DMS153 (cell line): ENCODE results near the gene OBSCN.

Experiments
- DNase-seq: peaks from one replicate; lab custom pipeline; 2025; lab: John Stamatoyannopoulos, UW

Gene OBSCN

DNA sequence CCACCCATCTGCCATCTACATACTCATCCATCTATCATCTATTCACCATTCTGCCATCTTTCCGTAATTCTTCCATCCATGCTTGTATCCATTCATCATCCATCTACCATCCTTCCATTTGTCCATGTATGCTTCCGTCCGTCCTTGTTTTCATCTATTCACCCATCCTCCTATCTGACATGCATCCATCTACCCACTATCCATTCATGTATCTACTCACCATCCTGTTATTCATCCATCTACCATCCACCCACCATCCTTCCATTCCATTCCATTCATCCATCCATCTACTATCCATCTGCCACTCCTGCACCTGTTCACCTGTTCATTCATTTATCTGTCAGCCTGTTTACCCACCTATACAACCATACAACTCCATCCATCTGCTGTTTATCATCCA is 112.5 kb downstream of the OBSCN start:
- DNase-seq = no peak

DNA sequence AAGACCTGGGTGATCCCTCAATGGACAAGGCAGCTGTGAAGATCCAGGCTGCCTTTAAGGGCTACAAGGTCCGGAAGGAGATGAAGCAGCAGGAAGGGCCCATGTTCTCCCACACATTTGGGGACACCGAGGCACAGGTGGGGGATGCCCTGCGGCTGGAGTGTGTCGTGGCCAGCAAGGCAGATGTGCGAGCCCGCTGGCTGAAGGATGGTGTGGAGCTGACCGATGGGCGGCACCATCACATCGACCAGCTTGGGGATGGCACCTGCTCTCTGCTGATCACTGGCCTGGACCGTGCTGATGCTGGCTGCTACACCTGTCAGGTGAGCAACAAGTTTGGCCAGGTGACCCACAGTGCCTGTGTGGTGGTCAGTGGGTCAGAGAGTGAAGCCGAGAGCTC is 113.6 kb downstream of the OBSCN start:
- DNase-seq = no peak

DNA sequence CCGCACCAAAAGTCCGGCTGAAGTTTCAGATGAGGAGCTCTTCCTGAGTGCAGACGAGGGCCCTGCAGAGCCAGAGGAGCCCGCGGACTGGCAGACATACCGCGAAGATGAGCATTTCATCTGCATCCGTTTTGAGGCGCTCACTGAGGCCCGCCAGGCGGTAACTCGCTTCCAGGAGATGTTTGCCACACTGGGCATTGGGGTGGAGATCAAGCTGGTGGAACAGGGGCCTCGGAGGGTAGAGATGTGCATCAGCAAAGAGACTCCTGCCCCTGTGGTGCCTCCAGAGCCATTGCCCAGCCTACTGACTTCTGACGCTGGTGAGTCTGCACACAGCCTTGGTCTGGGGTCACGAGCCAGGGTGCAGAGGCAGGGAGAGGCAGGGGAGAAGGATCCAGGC is 114.1 kb downstream of the OBSCN start:
- DNase-seq = no peak

DNA sequence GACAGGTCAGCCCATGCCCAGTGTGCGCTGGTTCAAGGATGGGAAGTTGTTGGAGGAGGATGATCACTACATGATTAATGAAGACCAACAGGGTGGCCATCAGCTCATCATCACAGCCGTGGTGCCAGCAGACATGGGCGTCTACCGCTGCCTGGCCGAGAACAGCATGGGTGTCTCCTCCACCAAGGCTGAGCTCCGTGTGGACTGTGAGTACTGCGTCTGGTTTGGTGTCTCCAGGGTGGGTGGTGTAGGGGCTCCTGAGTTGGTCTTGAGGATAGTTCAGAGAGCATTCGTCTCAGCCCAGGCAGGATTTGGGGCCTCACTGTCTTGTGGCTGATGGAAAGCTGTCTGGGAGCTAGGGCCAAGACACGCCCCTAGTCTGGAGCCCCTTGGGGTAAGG is 115.6 kb downstream of the OBSCN start:
- DNase-seq = no peak

DNA sequence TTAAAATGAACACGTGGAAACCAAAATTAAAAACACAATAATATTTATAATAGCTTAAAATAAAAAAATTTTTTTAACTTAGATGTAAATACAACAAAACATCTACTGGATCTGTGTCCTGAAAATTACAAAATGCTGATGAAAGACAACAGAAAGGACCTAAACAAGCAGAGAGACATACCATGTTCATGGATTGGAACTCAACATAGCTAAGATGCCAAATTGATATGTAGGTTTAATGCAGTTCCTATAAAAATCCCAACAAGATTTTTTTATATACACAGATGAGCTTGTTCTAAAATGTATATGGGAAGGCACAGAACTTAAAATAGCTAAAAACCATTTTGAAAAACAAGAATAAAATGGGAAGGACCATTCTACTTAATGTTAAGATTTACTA is 117.4 kb downstream of the OBSCN start:
- no peak for DNase-seq

DNA sequence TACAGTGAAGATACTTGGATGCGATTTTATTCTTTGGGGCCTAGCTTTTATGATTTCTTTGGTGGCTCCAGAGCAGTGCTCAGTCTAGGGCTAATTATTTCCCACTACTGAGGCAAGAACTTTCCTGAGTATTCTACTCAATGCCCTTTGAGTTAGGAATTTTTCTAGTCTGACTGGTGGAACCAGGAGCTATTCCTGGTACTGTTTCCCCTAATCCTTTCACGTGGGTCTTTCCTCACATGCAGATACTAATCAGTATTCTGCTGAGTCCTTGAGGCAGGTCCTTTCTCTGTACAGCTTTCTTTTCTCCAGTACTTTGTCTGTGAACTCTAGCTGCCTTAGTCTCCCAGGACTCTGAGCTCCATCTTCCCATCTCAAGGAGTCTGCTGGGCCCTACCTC is 122.0 kb downstream of the OBSCN start:
- no peak for DNase-seq

DNA sequence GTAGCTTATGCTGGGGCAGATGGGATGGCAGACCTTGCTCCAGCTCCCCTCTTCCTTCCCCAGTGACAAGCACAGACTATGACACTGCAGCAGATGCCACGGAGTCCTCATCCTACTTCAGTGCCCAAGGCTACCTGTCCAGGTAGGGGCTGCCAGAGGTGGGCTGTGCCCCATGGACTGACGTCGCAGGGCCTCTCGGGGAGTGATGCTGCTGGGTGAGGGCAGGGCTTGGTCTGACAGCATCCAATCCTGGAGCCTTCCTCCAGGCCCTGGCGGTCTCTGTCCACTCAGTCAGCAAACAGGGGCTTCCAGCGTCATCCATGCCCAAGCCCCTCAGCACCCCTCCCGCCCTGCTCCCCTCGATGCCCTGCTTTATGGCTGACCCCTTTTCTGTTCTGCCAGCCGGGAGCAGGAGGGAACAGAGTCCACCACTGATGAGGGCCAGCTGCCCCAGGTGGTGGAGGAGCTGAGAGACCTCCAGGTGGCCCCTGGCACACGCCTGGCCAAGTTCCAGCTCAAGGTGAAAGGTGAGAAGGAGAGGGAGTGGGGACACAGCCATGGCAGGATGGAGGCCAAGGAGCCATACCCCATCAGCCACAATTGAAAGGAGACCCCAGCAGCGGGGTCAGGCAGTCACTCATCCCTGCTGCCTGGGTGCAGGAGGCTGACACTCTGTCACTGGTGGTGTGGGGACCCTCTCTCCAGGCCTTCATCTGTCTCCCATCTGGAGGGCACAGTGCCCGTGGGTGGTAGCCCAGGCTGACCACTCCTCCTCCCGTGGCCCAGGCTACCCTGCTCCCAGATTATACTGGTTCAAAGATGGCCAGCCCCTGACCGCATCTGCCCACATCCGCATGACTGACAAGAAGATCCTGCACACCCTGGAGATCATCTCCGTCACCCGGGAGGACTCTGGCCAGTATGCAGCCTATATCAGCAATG is 125.2 kb downstream of the OBSCN start:
- no peak for DNase-seq

DNA sequence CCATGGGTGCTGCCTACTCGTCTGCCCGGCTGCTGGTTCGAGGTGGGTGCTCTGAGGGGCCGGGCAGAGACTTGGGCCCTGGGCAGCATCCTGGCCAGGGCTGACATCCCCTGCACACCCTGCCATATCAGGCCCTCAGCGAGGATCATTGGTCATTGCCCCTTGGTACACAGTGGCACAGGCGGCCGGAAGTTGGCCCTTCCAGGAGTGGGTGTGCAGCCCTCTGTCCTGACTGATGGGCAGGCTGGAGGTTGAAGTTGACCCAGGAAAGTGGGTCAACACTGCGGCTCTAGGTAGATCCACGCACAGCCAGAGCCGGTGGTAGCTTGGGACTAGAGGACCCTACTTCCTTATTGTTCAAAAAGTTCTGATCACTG is 125.9 kb downstream of the OBSCN start:
- no peak for DNase-seq

DNA sequence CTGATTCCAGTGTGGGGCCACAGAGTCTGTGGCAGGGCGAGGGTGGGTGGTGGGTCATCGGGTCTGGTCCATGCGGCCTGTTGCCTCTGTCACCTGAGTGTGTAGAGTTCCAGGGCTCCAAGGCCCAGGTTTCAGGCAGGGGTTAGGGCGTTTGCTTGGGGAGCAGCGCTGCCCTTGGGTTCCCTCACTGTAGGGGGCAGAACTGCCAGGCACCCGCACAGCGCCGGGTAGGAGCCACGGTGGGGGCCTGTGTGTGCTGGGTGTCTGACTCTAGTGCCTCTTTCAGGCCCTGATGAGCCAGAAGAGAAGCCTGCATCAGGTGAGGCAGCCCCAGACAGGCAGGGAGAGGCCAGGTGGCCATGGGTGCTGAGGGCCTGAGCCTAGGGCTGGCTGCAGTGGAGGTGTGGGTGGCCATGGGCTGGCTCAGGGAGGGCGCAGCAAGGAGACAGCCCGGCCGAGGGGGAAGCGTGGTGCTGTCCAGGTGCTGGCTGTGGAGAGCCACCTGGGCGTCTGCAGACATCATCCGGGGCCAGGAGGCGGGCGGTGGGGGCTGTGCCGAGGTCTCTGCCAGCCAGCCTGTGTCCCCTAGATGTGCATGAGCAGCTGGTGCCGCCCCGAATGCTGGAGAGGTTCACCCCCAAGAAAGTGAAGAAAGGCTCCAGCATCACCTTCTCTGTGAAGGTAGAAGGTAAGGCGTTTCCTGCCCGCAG is 126.5 kb downstream of the OBSCN start:
- no peak for DNase-seq

DNA sequence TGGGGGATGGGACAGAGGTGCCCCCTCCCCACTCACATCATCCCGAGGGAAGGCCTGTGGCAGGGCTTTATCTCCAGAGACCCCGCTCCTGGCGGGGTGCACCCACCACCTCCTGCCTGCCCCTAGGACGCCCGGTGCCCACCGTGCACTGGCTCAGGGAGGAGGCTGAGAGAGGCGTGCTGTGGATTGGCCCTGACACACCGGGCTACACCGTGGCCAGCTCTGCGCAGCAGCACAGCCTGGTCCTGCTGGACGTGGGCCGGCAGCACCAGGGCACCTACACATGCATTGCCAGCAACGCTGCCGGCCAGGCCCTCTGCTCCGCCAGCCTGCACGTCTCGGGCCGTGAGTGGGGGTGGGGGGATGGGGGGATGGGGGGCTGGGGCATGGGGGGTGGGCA is 127.1 kb downstream of the OBSCN start:
- DNase-seq = no peak

DNA sequence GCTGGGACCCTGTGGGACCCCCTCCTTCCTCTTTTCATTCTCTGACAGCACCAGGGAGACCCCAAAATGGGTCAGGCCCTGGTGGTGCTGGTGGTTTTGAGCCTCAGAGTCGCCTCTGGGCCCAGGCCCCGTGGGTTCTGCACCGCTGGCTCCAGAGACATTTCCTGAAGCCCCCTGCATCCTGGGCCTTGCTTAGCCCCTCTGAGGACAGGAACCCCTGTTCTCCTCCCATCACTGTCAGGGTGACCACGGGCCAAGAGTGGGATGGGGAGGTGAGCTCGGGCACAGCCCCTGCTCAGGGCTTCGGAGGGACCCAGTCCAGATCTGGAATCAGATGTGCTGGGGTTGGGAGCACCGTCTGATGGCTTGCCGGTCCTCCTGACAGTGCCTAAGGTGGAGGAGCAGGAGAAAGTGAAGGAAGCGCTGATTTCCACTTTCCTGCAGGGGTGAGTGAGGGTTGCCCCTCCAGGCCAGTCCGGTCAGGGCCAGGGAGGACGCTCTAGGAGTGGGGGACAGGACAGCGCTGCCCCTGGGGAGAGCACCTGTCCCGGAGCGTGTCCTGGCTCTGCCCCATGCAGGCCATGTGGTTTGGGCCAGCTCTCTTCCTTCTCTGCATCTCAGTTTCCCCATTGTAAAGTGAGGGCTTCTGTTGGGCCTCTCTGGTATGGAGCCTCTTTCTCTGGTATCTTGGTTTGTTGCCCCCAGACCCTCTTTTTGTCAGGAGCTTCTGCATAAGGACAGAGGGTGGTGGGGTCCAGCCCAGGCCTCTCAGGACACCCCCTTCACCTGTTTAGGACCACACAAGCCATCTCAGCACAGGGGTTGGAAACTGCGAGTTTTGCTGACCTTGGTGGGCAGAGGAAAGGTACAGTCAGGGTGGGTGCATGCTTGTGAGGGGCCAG is 127.8 kb downstream of the OBSCN start:
- DNase-seq = no peak

DNA sequence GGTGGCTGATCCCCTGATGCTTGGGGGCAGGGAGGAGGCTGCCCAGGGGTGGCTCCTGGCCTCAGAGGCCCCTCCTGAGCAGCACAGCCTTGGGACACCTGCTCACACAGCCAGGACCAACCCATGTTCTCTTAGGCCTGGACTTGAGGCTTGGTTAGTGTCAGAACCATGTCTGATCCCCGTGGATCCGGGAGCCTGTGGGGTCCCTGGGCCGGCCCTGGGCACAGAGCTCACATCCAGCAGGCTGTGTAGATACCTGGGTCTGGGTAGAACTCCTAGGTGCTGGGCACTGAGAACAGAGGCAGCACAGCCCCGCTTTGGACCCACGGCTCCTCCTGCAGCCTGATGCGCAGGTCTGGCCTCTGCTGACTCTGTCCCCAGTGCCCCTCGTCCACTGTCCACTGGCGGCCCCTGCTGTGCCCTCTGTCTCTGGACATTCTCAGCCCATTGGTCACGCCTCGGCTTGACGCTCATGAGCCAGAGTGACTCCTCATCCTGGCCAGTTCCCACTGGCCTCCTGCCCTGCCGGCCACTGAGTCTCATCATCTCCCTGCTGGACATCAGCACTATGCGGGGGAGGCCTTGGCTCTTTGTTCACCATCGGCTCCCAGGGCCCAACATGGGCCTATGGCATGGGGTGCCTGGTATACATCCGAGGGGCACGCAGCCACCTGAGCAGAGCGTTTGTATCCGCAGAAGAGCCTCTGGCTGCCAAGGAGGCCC is 128.6 kb downstream of the OBSCN start:
- DNase-seq = no peak

DNA sequence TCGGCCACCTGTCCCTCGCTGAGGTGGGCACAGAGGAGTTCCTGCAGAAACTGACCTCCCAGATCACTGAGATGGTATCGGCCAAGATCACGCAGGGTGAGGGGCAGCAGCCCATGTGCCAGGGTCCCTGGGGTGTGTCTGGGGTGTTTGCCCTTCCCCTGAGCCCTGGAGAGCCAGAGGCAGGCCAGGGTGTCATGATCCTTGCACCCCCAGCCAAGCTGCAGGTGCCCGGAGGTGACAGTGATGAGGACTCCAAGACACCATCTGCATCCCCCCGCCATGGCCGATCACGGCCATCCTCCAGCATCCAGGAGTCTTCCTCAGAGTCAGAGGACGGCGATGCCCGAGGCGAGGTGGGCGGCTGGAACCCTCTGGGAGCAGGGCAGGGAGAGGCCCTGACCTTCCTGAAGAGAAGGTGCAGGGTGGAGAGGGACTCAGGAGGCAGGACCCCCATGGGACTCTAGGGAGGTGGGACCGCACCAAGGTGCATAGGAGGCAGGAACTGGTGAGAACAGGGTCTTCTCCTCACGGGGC is 129.3 kb downstream of the OBSCN start:
- no peak for DNase-seq

DNA sequence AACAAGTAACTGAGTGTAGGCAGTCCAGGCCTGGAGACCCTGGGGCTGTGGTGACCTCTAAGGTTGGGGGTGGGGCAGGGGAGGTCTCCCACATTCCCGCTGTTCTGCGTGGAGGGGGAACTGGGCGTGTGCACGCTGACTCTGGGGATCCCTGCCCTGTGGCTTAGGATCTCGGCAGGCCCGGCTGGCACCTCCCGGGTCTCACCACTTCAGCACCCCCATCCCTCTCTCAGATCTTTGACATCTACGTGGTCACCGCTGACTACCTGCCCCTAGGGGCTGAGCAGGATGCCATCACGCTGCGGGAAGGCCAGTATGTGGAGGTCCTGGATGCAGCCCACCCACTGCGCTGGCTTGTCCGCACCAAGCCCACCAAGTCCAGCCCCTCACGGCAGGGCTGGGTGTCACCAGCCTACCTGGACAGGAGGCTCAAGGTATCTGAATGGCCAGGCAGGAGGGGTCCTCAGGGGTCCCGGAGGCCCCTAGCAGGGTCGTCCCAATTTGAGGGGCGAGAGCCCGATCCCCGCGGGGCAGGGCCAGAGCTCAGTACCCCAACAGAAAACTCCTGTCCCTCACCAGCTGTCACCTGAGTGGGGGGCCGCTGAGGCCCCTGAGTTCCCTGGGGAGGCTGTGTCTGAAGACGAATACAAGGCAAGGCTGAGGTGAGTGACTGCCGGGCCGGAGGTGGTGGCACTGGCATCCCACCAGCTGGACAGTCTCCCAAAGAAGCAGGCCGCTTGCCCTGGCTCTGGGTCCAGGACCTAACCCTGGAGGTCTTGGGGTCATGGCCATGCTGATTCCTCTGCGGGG is 130.1 kb downstream of the OBSCN start:
- no peak for DNase-seq

DNA sequence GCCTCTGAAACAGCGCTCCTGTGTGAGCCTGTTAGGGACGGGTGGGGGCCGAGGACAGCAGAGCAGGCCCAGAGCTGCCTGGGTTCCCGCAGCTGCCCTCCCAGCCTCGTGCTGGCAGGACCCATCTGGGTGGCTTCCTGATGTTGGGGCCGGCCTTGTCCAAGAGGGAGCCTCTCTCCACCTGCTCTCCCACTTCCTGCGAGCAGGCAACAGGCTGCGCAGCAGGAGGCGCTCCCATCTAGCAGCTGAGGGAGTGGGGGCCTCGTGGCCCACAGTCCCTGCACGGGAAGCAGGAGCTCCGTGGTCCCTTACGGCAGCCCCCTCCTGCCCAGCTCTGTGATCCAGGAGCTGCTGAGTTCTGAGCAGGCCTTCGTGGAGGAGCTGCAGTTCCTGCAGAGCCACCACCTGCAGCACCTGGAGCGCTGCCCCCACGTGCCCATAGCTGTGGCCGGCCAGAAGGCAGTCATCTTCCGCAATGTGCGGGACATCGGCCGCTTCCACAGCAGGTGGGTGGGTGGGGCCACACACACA is 130.7 kb downstream of the OBSCN start:
- DNase-seq = no peak

DNA sequence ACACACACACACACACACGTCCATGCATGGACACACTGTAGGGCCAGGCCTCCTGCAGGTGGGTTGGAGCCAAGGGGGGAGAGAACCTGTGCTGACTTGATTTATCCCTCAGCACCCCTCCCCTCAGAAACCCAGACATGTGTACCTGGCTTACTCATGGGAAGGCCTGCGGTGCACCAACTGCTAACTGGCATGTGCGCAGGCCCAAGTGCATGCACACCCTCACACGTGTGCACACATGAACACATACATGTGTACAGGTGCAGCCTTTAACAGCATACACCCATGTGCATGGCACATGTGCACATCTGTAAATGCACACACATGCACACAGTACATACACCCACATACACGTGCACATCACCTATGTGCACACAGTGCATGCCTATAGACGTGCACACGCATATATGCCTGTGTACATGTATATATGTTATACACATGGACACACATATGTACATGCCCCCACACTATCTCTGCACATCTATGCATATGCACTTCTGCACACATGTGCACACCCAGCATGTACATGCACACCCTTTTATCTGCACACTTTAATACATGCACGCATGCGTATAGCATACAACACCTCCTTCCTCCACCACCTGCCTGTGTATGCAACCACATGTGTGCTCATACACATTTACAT is 131.3 kb downstream of the OBSCN start:
- DNase-seq = no peak

DNA sequence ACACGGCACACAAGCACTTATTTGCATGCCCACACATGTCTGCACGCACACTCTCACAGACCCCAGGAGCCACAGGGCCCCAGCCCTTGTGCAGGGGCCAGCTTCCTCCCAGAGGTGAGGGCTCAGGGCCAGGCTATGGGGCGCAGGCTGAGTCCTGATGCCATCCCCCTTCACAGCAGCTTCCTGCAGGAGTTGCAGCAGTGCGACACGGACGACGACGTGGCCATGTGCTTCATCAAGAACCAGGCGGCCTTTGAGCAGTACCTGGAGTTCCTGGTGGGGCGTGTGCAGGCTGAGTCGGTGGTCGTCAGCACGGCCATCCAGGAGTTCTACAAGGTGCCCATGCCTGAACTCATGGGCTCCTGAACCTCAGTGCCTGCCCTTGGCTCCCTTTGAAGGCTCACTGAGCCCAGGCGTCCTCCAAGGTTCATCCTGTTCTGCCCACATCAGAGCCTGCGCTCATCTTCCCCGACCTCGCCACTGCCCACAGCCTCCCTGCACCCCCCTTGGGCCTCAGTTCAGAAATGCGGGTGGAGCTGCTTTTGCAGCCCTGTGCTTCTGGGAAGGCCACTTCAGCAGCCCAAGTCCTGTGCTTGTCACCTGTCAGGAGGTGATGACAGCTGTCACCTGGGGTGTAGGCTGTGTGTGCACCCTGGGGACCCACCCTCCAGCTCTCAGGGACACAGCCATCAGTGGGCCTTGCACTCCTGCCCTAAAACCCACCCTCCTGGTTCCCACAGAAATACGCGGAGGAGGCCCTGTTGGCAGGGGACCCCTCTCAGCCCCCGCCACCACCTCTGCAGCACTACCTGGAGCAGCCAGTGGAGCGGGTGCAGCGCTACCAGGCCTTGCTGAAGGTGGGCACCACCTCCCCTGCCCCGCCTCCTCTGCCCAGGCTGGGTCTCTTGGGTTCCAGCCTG is 132.2 kb downstream of the OBSCN start:
- no peak for DNase-seq

DNA sequence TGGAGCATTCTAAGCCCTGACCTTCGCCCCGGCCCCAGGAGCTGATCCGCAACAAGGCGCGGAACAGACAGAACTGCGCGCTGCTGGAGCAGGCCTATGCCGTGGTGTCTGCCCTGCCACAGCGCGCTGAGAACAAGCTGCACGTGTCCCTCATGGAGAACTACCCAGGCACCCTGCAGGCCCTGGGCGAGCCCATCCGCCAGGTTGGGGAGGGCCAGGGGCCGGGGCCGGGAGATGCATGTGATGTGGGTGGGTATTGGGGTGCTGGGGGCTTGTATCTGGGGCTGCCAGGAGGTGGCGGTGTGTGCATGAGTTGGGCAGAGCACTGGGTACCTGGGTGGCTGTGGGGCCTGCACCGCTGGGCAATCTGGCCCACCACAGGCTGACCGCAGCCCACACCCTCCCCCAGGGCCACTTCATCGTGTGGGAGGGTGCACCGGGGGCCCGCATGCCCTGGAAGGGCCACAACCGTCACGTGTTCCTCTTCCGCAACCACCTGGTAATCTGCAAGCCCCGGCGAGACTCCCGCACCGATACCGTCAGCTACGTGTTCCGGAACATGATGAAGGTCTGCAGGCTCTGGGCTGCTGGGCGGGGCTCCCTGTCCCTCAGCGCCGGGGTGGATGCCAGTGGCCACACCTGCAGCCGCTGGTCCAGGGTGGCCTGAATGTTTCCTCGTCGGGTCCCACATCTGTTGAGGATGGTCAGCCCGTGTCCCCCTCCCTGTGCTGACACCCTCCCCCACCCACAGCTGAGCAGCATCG is 133.0 kb downstream of the OBSCN start:
- DNase-seq = peak; percentile 8
